ENCODE measurements around the gene ACVR1.
"Not testable (repeated sequence)": the region's sequence is repeated elsewhere in the genome, so short reads cannot be mapped to it uniquely, and the experiment has no call there.

Gene ACVR1

GRCh38 chr2:157756447-157756846, 119.7 kb downstream of the ACVR1 start:
- H3K4me1 ChIP-seq (ENCODE audit: control insufficient read depth, insufficient read depth, low read length); H3K4me3 ChIP-seq (ENCODE audit: insufficient read depth, low read depth, low read length); H3K27ac ChIP-seq (ENCODE audit: insufficient read depth, low read depth, low read length, poor library complexity, severe bottlenecking); H3K27me3 ChIP-seq (ENCODE audit: control insufficient read depth, insufficient read depth, low read length, poor library complexity, severe bottlenecking); H3K36me3 ChIP-seq (ENCODE audit: control insufficient read depth, insufficient read depth, low read length); H3K9me3 ChIP-seq (ENCODE audit: control insufficient read depth, low read length): not testable (repeated sequence)
- WGBS, 2 experiments, result 94 to 97% methylated on average over 5 of the region's 5 CpGs

- no peak overlapping the region for H3K27ac ChIP-seq (ENCODE audit: insufficient read depth, low read depth, low read length, poor library complexity, severe bottlenecking)
- H3K4me3 ChIP-seq (ENCODE audit: insufficient read depth, low read depth, low read length), result no peak overlapping the region
- 85 to 88% methylated on average over 6 of the region's 6 CpGs for WGBS, 2 experiments
These were observed 124.6 kb downstream of the ACVR1 start for GRCh38 chr2:157751462-157752058.

GRCh38 chr2:157749684-157750083, 126.4 kb downstream of the ACVR1 start:
- Histone ChIP-seq H3K27me3 (ENCODE audit: control insufficient read depth, insufficient read depth, low read length, poor library complexity, severe bottlenecking) (no peaks in the 10 kb centered on the region), H3K4me1 (ENCODE audit: control insufficient read depth, insufficient read depth, low read length) (no peaks in the 10 kb centered on the region)

More at GRCh38 chr2:157751462-157752058, 124.6 kb downstream of the ACVR1 start:
- no peaks in the 10 kb centered on the region for H3K4me1 ChIP-seq (ENCODE audit: control insufficient read depth, insufficient read depth, low read length)
- H3K9me3 ChIP-seq (ENCODE audit: control insufficient read depth, low read length), result no peaks in the 10 kb centered on the region
- no peaks in the 10 kb centered on the region for H3K27me3 ChIP-seq (ENCODE audit: control insufficient read depth, insufficient read depth, low read length, poor library complexity, severe bottlenecking)
- H3K36me3 ChIP-seq (ENCODE audit: control insufficient read depth, insufficient read depth, low read length), result no peaks in the 10 kb centered on the region

GRCh38 chr2:157748371-157749142, 127.6 kb downstream of the ACVR1 start:
- H3K4me3 ChIP-seq (ENCODE audit: insufficient read depth, low read depth, low read length), result no peak overlapping the region
- WGBS, 2 experiments, result 91% methylated on average over 2 to 3 of the region's 3 CpGs
- H3K27ac ChIP-seq (ENCODE audit: insufficient read depth, low read depth, low read length, poor library complexity, severe bottlenecking), result no peak overlapping the region
- no peaks in the 10 kb centered on the region for H3K36me3 ChIP-seq (ENCODE audit: control insufficient read depth, insufficient read depth, low read length)
- H3K4me1 ChIP-seq (ENCODE audit: control insufficient read depth, insufficient read depth, low read length), result no peaks in the 10 kb centered on the region
- H3K27me3 ChIP-seq (ENCODE audit: control insufficient read depth, insufficient read depth, low read length, poor library complexity, severe bottlenecking), result no peaks in the 10 kb centered on the region
- H3K9me3 ChIP-seq (ENCODE audit: control insufficient read depth, low read length), result no peaks in the 10 kb centered on the region

More at GRCh38 chr2:157749684-157750083, 126.4 kb downstream of the ACVR1 start:
- H3K36me3 ChIP-seq (ENCODE audit: control insufficient read depth, insufficient read depth, low read length), result no peaks in the 10 kb centered on the region
- H3K27ac ChIP-seq (ENCODE audit: insufficient read depth, low read depth, low read length, poor library complexity, severe bottlenecking), result no peak overlapping the region
- H3K4me3 ChIP-seq (ENCODE audit: insufficient read depth, low read depth, low read length), result no peak overlapping the region
- 93 to 95% methylated on average over 6 of the region's 6 CpGs for WGBS, 2 experiments
- H3K9me3 ChIP-seq (ENCODE audit: control insufficient read depth, low read length), result no peaks in the 10 kb centered on the region

- H3K4me3 ChIP-seq (ENCODE audit: insufficient read depth, low read depth, low read length), result no peak overlapping the region
- no peak overlapping the region for H3K27ac ChIP-seq (ENCODE audit: insufficient read depth, low read depth, low read length, poor library complexity, severe bottlenecking)
- no peaks in the 10 kb centered on the region for H3K36me3 ChIP-seq (ENCODE audit: control insufficient read depth, insufficient read depth, low read length)
- no peaks in the 10 kb centered on the region for H3K27me3 ChIP-seq (ENCODE audit: control insufficient read depth, insufficient read depth, low read length, poor library complexity, severe bottlenecking)
- 81 to 84% methylated on average over 3 of the region's 3 CpGs for WGBS, 2 experiments
- H3K4me1 ChIP-seq (ENCODE audit: control insufficient read depth, insufficient read depth, low read length), result no peaks in the 10 kb centered on the region
- no peaks in the 10 kb centered on the region for H3K9me3 ChIP-seq (ENCODE audit: control insufficient read depth, low read length)
These were observed 128.3 kb downstream of the ACVR1 start for GRCh38 chr2:157747695-157748370.

GRCh38 chr2:157747280-157747679, 128.8 kb downstream of the ACVR1 start:
- no peak overlapping the region for H3K27ac ChIP-seq (ENCODE audit: insufficient read depth, low read depth, low read length, poor library complexity, severe bottlenecking)
- no peaks in the 10 kb centered on the region for H3K4me1 ChIP-seq (ENCODE audit: control insufficient read depth, insufficient read depth, low read length)
- no peaks in the 10 kb centered on the region for H3K9me3 ChIP-seq (ENCODE audit: control insufficient read depth, low read length)
- 91% methylated on average over 3 of the region's 3 CpGs; no CpG with 5 or more reads in 1 of the 2 experiments for WGBS, 2 experiments
- no peaks in the 10 kb centered on the region for H3K36me3 ChIP-seq (ENCODE audit: control insufficient read depth, insufficient read depth, low read length)
- no peaks in the 10 kb centered on the region for H3K27me3 ChIP-seq (ENCODE audit: control insufficient read depth, insufficient read depth, low read length, poor library complexity, severe bottlenecking)
- no peak overlapping the region for H3K4me3 ChIP-seq (ENCODE audit: insufficient read depth, low read depth, low read length)

- Histone ChIP-seq H3K27ac (ENCODE audit: insufficient read depth, low read depth, low read length, poor library complexity, severe bottlenecking) (no peak overlapping the region), H3K36me3 (ENCODE audit: control insufficient read depth, insufficient read depth, low read length) (no peaks in the 10 kb centered on the region), H3K27me3 (ENCODE audit: control insufficient read depth, insufficient read depth, low read length, poor library complexity, severe bottlenecking) (no peaks in the 10 kb centered on the region), H3K4me3 (ENCODE audit: insufficient read depth, low read depth, low read length) (no peak overlapping the region), H3K9me3 (ENCODE audit: control insufficient read depth, low read length) (no peaks in the 10 kb centered on the region), H3K4me1 (ENCODE audit: control insufficient read depth, insufficient read depth, low read length) (no peaks in the 10 kb centered on the region)
- WGBS, 2 experiments, result 89 to 94% methylated on average over 11 to 12 of the region's 12 CpGs
These were observed 129.7 kb downstream of the ACVR1 start for GRCh38 chr2:157746234-157746950.

- no peaks in the 10 kb centered on the region for H3K36me3 ChIP-seq (ENCODE audit: control insufficient read depth, insufficient read depth, low read length)
- no peak overlapping the region for H3K27ac ChIP-seq (ENCODE audit: insufficient read depth, low read depth, low read length, poor library complexity, severe bottlenecking)
- H3K4me1 ChIP-seq (ENCODE audit: control insufficient read depth, insufficient read depth, low read length), result no peaks in the 10 kb centered on the region
- WGBS, 2 experiments, result 84 to 87% methylated on average over 5 to 6 of the region's 6 CpGs
- H3K4me3 ChIP-seq (ENCODE audit: insufficient read depth, low read depth, low read length), result no peak overlapping the region
- no peaks in the 10 kb centered on the region for H3K27me3 ChIP-seq (ENCODE audit: control insufficient read depth, insufficient read depth, low read length, poor library complexity, severe bottlenecking)
- no peaks in the 10 kb centered on the region for H3K9me3 ChIP-seq (ENCODE audit: control insufficient read depth, low read length)
These were observed 131.5 kb downstream of the ACVR1 start for GRCh38 chr2:157744571-157745076.

GRCh38 chr2:157743051-157743450, 133.1 kb downstream of the ACVR1 start:
- WGBS, 2 experiments, result 89 to 97% methylated on average over 2 of the region's 2 CpGs
- no peaks in the 10 kb centered on the region for H3K36me3 ChIP-seq (ENCODE audit: control insufficient read depth, insufficient read depth, low read length)
- H3K27ac ChIP-seq (ENCODE audit: insufficient read depth, low read depth, low read length, poor library complexity, severe bottlenecking), result no peak overlapping the region
- H3K27me3 ChIP-seq (ENCODE audit: control insufficient read depth, insufficient read depth, low read length, poor library complexity, severe bottlenecking), result no peaks in the 10 kb centered on the region
- no peak overlapping the region for H3K4me3 ChIP-seq (ENCODE audit: insufficient read depth, low read depth, low read length)
- H3K9me3 ChIP-seq (ENCODE audit: control insufficient read depth, low read length), result no peaks in the 10 kb centered on the region
- no peaks in the 10 kb centered on the region for H3K4me1 ChIP-seq (ENCODE audit: control insufficient read depth, insufficient read depth, low read length)
